HepG2 (cell line): ENCODE data around the gene SERPINE2. TPM values are rescaled to one million over a fixed set of nuclear protein-coding genes. Genes with fewer than 3 reads are reported as not detected.

Experiments used
- DPF2 ChIP-seq: sonication (generic); formaldehyde crosslinking; IDR thresholded peaks from 2 replicates; pipeline ENCODE4 v1.4.0; 2020; ENCODE audit warnings: mild to moderate bottlenecking, low read depth, missing genetic modification reagents, borderline replicate concordance
- ELF4 ChIP-seq: sonication (generic); formaldehyde crosslinking; IDR thresholded peaks from 2 replicates; pipeline ENCODE4 v1.5.0; 2020; ENCODE audit warnings: missing genetic modification reagents, mild to moderate bottlenecking, moderate library complexity, borderline replicate concordance
- GZF1 ChIP-seq: sonication (generic); formaldehyde crosslinking; IDR thresholded peaks from 2 replicates; pipeline ENCODE4 v1.5.1; 2020; ENCODE audit warnings: mild to moderate bottlenecking, missing genetic modification reagents
- IRF2 ChIP-seq: IDR thresholded peaks from 2 replicates; pipeline ENCODE4 v1.6.1; 2018; ENCODE audit warnings: missing genetic modification reagents, missing compliant biosample characterization
- MEF2D ChIP-seq: sonication (generic); formaldehyde crosslinking; IDR thresholded peaks from 2 replicates; pipeline ENCODE4 v1.5.1; 2020; ENCODE audit warnings: mild to moderate bottlenecking, missing genetic modification reagents
- PAX8 ChIP-seq: sonication (generic); formaldehyde crosslinking; IDR thresholded peaks from 2 replicates; pipeline ENCODE4 v1.8.0; 2022; ENCODE audit warnings: mild to moderate bottlenecking, missing genetic modification reagents, borderline replicate concordance
- SCMH1 ChIP-seq: sonication (generic); formaldehyde crosslinking; IDR thresholded peaks from 2 replicates; pipeline ENCODE4 v1.9.0; 2021; ENCODE audit warnings: missing genetic modification reagents, mild to moderate bottlenecking, borderline replicate concordance
- TARDBP ChIP-seq: sonication (generic); formaldehyde crosslinking; IDR thresholded peaks from 2 replicates; pipeline ENCODE4 v1.8.0; 2022; ENCODE audit warnings: mild to moderate bottlenecking, missing genetic modification reagents
- ZFP41 ChIP-seq: sonication (generic); formaldehyde crosslinking; IDR thresholded peaks from 2 replicates; pipeline ENCODE4 v1.4.0; 2020; ENCODE audit warnings: mild to moderate bottlenecking, missing genetic modification reagents, borderline replicate concordance
- ZMAT3 ChIP-seq: sonication (generic); formaldehyde crosslinking; conservative IDR thresholded peaks from 2 replicates; pipeline ENCODE4 v1.7.0; 2021; ENCODE audit warnings: missing genetic modification reagents
- ZNF136 ChIP-seq: sonication (generic); formaldehyde crosslinking; IDR thresholded peaks from 2 replicates; pipeline ENCODE4 v1.8.1; 2022; ENCODE audit warnings: low read depth, mild to moderate bottlenecking, moderate library complexity, missing genetic modification reagents
- ZNF30 ChIP-seq: sonication (generic); formaldehyde crosslinking; IDR thresholded peaks from 2 replicates; pipeline ENCODE4 v1.5.0; 2020; ENCODE audit warnings: mild to moderate bottlenecking, missing genetic modification reagents
- ZNF839 ChIP-seq: sonication (generic); formaldehyde crosslinking; IDR thresholded peaks from 2 replicates; pipeline ENCODE4 v1.4.0; 2020; ENCODE audit warnings: missing genetic modification reagents, mild to moderate bottlenecking, borderline replicate concordance
- ZNF883 ChIP-seq: sonication (generic); formaldehyde crosslinking; IDR thresholded peaks from 2 replicates; pipeline ENCODE4 v1.5.1; 2020; ENCODE audit warnings: mild to moderate bottlenecking, missing genetic modification reagents; ENCODE audit errors: not compliant biosample characterization
- polyA plus RNA-seq, 8 experiments: library from polyadenylated mRNA; depleted of rRNA in 3 of 8; stranded (reverse) in 7 of 8; unstranded in 1 of 8; fragments of >200 nt; fragmentation: Illumina TruSeq in 4 of 8; extraction: Trizol in 4 of 8; gene quantifications; 2 replicates each; pipeline versions ENCODE4 v1.2.1 to v1.2.3, GENCODE V29; 2011 to 2016; ENCODE audit warnings: low read depth in 4 of 8, missing spikeins in 1 of 8, mixed read lengths in 1 of 8; ENCODE audit not compliant: insufficient read depth in 1 of 8
- total RNA-seq, 5 experiments: library from RNA; depleted of rRNA; stranded (reverse); fragments of >200 nt; fragmentation: Illumina TruSeq; extraction: Trizol; gene quantifications; 2 replicates each; pipeline ENCODE4 v1.2.3, GENCODE V29; 2016; ENCODE audit warnings: low read depth in 1 of 5
- TF ChIP-seq, protein P1 (sequence below): sonication (generic); formaldehyde crosslinking; IDR thresholded peaks from 2 replicates; pipeline ENCODE4 v1.9.0; 2021; ENCODE audit warnings: mild to moderate bottlenecking, missing genetic modification reagents
- TF ChIP-seq, protein P2 (sequence below): sonication (generic); formaldehyde crosslinking; IDR thresholded peaks from 2 replicates; pipeline ENCODE4 v1.8.1; 2022; ENCODE audit warnings: mild to moderate bottlenecking, missing genetic modification reagents
- TF ChIP-seq, protein P3 (sequence below): sonication (generic); formaldehyde crosslinking; IDR thresholded peaks from 2 replicates; pipeline ENCODE4 v1.4.0; 2020; ENCODE audit warnings: low read depth, mild to moderate bottlenecking, missing genetic modification reagents

SERPINE2 gene
- total and polyA plus RNA-seq, 2 of the 13 experiments (the other 11 are each of a cell fraction or from before 2014, with no cell fraction given) = 7.9 to 18.1 TPM

DNA sequence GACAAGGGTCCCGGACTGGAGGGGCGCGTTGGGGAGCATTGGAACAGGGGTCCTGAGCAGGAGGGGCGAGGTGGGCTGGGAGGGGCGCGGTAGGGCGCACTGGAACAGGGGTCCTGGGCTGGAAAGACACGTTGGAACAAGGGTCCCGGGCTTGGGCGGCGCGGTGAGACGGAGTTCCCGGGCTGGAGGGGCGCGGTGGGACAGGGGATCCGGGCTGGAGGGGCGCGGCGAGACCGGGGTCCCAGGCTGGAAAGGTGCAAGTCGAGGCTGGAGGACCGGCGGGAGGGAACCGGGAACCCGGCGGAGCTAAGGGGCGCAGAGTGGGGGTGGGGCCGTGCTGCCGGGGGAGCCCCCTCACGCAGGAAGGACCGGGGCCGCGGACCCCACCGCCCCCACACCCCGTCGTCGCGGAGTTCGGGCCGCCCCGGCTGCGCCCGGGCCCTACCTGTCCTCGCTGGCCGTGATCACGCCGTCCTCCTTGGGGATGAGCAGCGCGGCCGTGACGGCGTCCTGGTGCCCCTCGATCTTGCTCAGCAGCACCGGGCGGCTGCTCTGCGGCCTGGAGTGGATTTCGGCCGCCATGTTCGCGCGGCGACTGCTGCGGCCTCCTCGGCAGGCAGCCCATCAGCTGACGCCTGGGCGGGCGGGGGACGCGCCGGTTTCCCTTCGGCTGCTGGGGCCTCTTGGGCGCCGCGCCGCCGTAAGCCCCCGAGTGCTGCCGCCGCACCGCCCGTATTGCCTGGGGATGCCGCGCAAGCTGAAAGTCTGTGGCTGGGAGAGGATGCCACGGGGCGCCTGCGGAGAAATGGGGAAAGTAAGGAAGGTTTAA lies 94.2 kb downstream of the SERPINE2 start, which contains the start of gene WDFY1 (continued):
- TF ChIP-seq, protein P1, sequence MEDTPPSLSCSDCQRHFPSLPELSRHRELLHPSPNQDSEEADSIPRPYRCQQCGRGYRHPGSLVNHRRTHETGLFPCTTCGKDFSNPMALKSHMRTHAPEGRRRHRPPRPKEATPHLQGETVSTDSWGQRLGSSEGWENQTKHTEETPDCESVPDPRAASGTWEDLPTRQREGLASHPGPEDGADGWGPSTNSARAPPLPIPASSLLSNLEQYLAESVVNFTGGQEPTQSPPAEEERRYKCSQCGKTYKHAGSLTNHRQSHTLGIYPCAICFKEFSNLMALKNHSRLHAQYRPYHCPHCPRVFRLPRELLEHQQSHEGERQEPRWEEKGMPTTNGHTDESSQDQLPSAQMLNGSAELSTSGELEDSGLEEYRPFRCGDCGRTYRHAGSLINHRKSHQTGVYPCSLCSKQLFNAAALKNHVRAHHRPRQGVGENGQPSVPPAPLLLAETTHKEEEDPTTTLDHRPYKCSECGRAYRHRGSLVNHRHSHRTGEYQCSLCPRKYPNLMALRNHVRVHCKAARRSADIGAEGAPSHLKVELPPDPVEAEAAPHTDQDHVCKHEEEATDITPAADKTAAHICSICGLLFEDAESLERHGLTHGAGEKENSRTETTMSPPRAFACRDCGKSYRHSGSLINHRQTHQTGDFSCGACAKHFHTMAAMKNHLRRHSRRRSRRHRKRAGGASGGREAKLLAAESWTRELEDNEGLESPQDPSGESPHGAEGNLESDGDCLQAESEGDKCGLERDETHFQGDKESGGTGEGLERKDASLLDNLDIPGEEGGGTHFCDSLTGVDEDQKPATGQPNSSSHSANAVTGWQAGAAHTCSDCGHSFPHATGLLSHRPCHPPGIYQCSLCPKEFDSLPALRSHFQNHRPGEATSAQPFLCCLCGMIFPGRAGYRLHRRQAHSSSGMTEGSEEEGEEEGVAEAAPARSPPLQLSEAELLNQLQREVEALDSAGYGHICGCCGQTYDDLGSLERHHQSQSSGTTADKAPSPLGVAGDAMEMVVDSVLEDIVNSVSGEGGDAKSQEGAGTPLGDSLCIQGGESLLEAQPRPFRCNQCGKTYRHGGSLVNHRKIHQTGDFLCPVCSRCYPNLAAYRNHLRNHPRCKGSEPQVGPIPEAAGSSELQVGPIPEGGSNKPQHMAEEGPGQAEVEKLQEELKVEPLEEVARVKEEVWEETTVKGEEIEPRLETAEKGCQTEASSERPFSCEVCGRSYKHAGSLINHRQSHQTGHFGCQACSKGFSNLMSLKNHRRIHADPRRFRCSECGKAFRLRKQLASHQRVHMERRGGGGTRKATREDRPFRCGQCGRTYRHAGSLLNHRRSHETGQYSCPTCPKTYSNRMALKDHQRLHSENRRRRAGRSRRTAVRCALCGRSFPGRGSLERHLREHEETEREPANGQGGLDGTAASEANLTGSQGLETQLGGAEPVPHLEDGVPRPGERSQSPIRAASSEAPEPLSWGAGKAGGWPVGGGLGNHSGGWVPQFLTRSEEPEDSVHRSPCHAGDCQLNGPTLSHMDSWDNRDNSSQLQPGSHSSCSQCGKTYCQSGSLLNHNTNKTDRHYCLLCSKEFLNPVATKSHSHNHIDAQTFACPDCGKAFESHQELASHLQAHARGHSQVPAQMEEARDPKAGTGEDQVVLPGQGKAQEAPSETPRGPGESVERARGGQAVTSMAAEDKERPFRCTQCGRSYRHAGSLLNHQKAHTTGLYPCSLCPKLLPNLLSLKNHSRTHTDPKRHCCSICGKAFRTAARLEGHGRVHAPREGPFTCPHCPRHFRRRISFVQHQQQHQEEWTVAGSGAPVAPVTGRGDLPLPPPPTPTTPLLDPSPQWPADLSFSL (CRISPR knock-in tag) = peak; percentile 51; the same call in 1 of the 2 replicates
- TF ChIP-seq ELF4 (CRISPR knock-in tag) (no peak), ZNF883 (peak; percentile 93), IRF2 (CRISPR knock-in tag) (peak; percentile 91; the same call in 1 of the 2 replicates), GZF1 (CRISPR knock-in tag) (peak; percentile 100), SCMH1 (CRISPR knock-in tag) (no peak), ZNF30 (no peak), TARDBP (CRISPR knock-in tag) (peak; percentile 97), ZNF839 (no peak), ZNF136 (CRISPR knock-in tag) (peak; percentile 92), MEF2D (CRISPR knock-in tag) (no peak; the same call in 1 of the 2 replicates), PAX8 (no peak; the same call in 1 of the 2 replicates), DPF2 (CRISPR knock-in tag) (no peak), ZFP41 (CRISPR knock-in tag) (peak; percentile 64; the same call in 1 of the 2 replicates), ZMAT3 (CRISPR knock-in tag) (peak; percentile 56; the same call in 1 of the 2 replicates)
- TF ChIP-seq, protein P2, sequence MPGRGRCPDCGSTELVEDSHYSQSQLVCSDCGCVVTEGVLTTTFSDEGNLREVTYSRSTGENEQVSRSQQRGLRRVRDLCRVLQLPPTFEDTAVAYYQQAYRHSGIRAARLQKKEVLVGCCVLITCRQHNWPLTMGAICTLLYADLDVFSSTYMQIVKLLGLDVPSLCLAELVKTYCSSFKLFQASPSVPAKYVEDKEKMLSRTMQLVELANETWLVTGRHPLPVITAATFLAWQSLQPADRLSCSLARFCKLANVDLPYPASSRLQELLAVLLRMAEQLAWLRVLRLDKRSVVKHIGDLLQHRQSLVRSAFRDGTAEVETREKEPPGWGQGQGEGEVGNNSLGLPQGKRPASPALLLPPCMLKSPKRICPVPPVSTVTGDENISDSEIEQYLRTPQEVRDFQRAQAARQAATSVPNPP (CRISPR knock-in tag) = peak; percentile 80
- TF ChIP-seq, protein P3, sequence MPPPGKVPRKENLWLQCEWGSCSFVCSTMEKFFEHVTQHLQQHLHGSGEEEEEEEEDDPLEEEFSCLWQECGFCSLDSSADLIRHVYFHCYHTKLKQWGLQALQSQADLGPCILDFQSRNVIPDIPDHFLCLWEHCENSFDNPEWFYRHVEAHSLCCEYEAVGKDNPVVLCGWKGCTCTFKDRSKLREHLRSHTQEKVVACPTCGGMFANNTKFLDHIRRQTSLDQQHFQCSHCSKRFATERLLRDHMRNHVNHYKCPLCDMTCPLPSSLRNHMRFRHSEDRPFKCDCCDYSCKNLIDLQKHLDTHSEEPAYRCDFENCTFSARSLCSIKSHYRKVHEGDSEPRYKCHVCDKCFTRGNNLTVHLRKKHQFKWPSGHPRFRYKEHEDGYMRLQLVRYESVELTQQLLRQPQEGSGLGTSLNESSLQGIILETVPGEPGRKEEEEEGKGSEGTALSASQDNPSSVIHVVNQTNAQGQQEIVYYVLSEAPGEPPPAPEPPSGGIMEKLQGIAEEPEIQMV (CRISPR knock-in tag) = 0 out of 2 replicates have a peak, but pooled peaks have one; percentile 62
